ENCODE results near the gene TAOK3. TPM values are rescaled to one million over a fixed set of nuclear protein-coding genes. Genes with fewer than 3 reads are reported as not detected.

Gene TAOK3
- total RNA-seq, 4 donors from 2014 or later, result 34.6 to 44.9 (median 39.6) TPM

GRCh38 chr12:118307069-118307954 lies 65.4 kb downstream of the TAOK3 start:
- 45% methylated on average over 8 of the region's 8 CpGs for WGBS
- no peak for DNase-seq (ENCODE audit: extremely low spot score)
- Histone ChIP-seq H3K36me3 (no peaks in the 10 kb centered on the region), H3K4me3 (peak overlapping the region in 3 of 4 donors; percentile 9 to 23 (median 19)), H3K27ac (replicated peaks in 1 of 4) (peak overlapping the region in 3 of 4 donors; percentile 25 to 45 (median 36)), H3K4me1 (peaks cover 0 to 12% (median 5%) of the 10 kb centered on the region in 4 donors), H3K9me3 (no peaks in the 10 kb centered on the region), H3K27me3 (no peaks in the 10 kb centered on the region)
- TF ChIP-seq POLR2AphosphoS5 (IDR thresholded peaks at IDR 0.05) (no peak), POLR2A (IDR thresholded peaks at IDR 0.05; ENCODE audit: low read depth) (no peak), CTCF (IDR thresholded peaks at IDR 0.05) (no peak), EP300 (IDR thresholded peaks at IDR 0.05) (no peak)
- intact Hi-C loops (cut with DNase I), result no loop called here

- 73% methylated on average over 4 of the region's 4 CpGs for WGBS
- Histone ChIP-seq H3K9me3 (no peaks in the 10 kb centered on the region), H3K4me1 (peaks cover 0 to 16% (median 5%) of the 10 kb centered on the region in 4 donors), H3K36me3 (no peaks in the 10 kb centered on the region), H3K27ac (replicated peaks in 1 of 4) (no peak overlapping the region), H3K27me3 (no peaks in the 10 kb centered on the region), H3K4me3 (no peak overlapping the region)
- no peak for DNase-seq (ENCODE audit: extremely low spot score)
- TF ChIP-seq EP300 (IDR thresholded peaks at IDR 0.05) (no peak), POLR2A (IDR thresholded peaks at IDR 0.05; ENCODE audit: low read depth) (no peak)
- intact Hi-C loops (cut with DNase I), result no loop called here
These were observed 68.6 kb downstream of the TAOK3 start for GRCh38 chr12:118304093-118304492.

GRCh38 chr12:118302053-118302452 lies 70.7 kb downstream of the TAOK3 start:
- Histone ChIP-seq H3K27ac (replicated peaks in 1 of 4) (no peak overlapping the region), H3K27me3 (no peaks in the 10 kb centered on the region), H3K9me3 (no peaks in the 10 kb centered on the region), H3K4me1 (peaks cover 0 to 9% (median 3%) of the 10 kb centered on the region in 4 donors), H3K36me3 (no peaks in the 10 kb centered on the region), H3K4me3 (no peak overlapping the region)
- DNase-seq (ENCODE audit: extremely low spot score), result no peak
- intact Hi-C loops (cut with DNase I), result no loop called here
- TF ChIP-seq CTCF (IDR thresholded peaks at IDR 0.05), result no peak
- TF ChIP-seq POLR2A (IDR thresholded peaks at IDR 0.05; ENCODE audit: low read depth), result no peak
- TF ChIP-seq POLR2AphosphoS5 (IDR thresholded peaks at IDR 0.05), result no peak
- TF ChIP-seq EP300 (IDR thresholded peaks at IDR 0.05), result no peak

GRCh38 chr12:118299791-118300460 lies 72.8 kb downstream of the TAOK3 start:
- Histone ChIP-seq H3K9me3 (no peaks in the 10 kb centered on the region), H3K4me1 (peaks cover 0 to 5% (median 3%) of the 10 kb centered on the region in 4 donors), H3K4me3 (no peak overlapping the region), H3K27me3 (no peaks in the 10 kb centered on the region), H3K36me3 (peaks cover 0 to 2% (median 0%) of the 10 kb centered on the region in 4 donors), H3K27ac (replicated peaks in 1 of 4) (no peak overlapping the region)
- no peak for DNase-seq (ENCODE audit: extremely low spot score)
- WGBS, result 73% methylated on average over 5 of the region's 5 CpGs
- intact Hi-C loops (cut with DNase I), result no loop called here
- TF ChIP-seq CTCF (IDR thresholded peaks at IDR 0.05), result no peak
- TF ChIP-seq EP300 (IDR thresholded peaks at IDR 0.05), result no peak
- TF ChIP-seq POLR2A (IDR thresholded peaks at IDR 0.05; ENCODE audit: low read depth), result no peak
- no peak for TF ChIP-seq POLR2AphosphoS5 (IDR thresholded peaks at IDR 0.05)

GRCh38 chr12:118297284-118297683 lies 75.4 kb downstream of the TAOK3 start:
- no peaks in the 10 kb centered on the region for H3K27me3 ChIP-seq
- H3K4me3 ChIP-seq, result no peak overlapping the region
- no peak for TF ChIP-seq EP300 (IDR thresholded peaks at IDR 0.05)
- TF ChIP-seq CTCF (IDR thresholded peaks at IDR 0.05), result no peak
- no peak for TF ChIP-seq POLR2AphosphoS5 (IDR thresholded peaks at IDR 0.05)
- TF ChIP-seq POLR2A (IDR thresholded peaks at IDR 0.05; ENCODE audit: low read depth), result no peak
- no peaks in the 10 kb centered on the region for H3K9me3 ChIP-seq
- 93% methylated on average over 2 of the region's 2 CpGs for WGBS
- peaks cover 0 to 4% (median 2%) of the 10 kb centered on the region in 4 donors for H3K4me1 ChIP-seq
- H3K36me3 ChIP-seq, result peaks cover 0 to 5% (median 2%) of the 10 kb centered on the region in 4 donors
- H3K27ac ChIP-seq (replicated peaks in 1 of 4), result no peak overlapping the region
- DNase-seq (ENCODE audit: extremely low spot score), result no peak
- intact Hi-C loops (cut with DNase I), result no loop called here

Data from esophagus muscularis mucosa (tissue), 4 donors.